ENCODE data around the gene SLX4IP.

SLX4IP gene

GRCh38 chr20:10646006-10646405 is 210.9 kb downstream of the SLX4IP start:
- no peaks in the 10 kb centered on the region for H3K27me3 ChIP-seq
- no peaks in the 10 kb centered on the region for H3K9me3 ChIP-seq
- DNase-seq = peak in 1 of 2 donors; percentile 14
- H3K4me1 ChIP-seq = peaks cover 0 to 100% (median 73%) of the 10 kb centered on the region in 4 donors
- intact Hi-C loops (cut with DNase I; ENCODE audit: low total_unique reads) = loop anchor here (5.0 kb wide), 1 partner anchor 89 kb away; no protein-coding TSS in a partner anchor
- no peak overlapping the region for H3K4me3 ChIP-seq
- no peak for TF ChIP-seq CTCF (IDR thresholded peaks at IDR 0.05)
- H3K36me3 ChIP-seq = peaks cover 98 to 100% (median 99%) of the 10 kb centered on the region in 3 donors
- H3K27ac ChIP-seq = peak overlapping the region; percentile 99

GRCh38 chr20:10646886-10647420 is 211.8 kb downstream of the SLX4IP start:
- peak in 1 of 2 donors; percentile 17 for DNase-seq
- Histone ChIP-seq H3K4me3 (no peak overlapping the region), H3K9me3 (no peaks in the 10 kb centered on the region), H3K4me1 (peaks cover 0 to 100% (median 77%) of the 10 kb centered on the region in 4 donors), H3K36me3 (peaks cover 98 to 100% (median 98%) of the 10 kb centered on the region in 3 donors), H3K27me3 (no peaks in the 10 kb centered on the region), H3K27ac (peak overlapping the region; percentile 99)
- intact Hi-C loops (cut with DNase I; ENCODE audit: low total_unique reads) = loop anchor here (5.0 kb wide), 1 partner anchor 90 kb away; no protein-coding TSS in a partner anchor
- no peak for TF ChIP-seq CTCF (IDR thresholded peaks at IDR 0.05)

- Histone ChIP-seq H3K36me3 (peaks cover 98 to 100% (median 98%) of the 10 kb centered on the region in 3 donors), H3K4me1 (peaks cover 0 to 100% (median 77%) of the 10 kb centered on the region in 4 donors), H3K9me3 (no peaks in the 10 kb centered on the region), H3K27me3 (no peaks in the 10 kb centered on the region), H3K4me3 (no peak overlapping the region), H3K27ac (peak overlapping the region; percentile 99)
- intact Hi-C loops (cut with DNase I; ENCODE audit: low total_unique reads) = loop anchor here (5.0 kb wide), 1 partner anchor 90 kb away; no protein-coding TSS in a partner anchor
- DNase-seq = peak; percentile 26 to 68
- peak; percentile 28 to 40 for TF ChIP-seq CTCF (IDR thresholded peaks at IDR 0.05)
These were observed 212.4 kb downstream of the SLX4IP start for GRCh38 chr20:10647471-10647870.

GRCh38 chr20:10647909-10648308 is 212.8 kb downstream of the SLX4IP start:
- peak overlapping the region; percentile 99 for H3K27ac ChIP-seq
- peaks cover 3 to 100% (median 81%) of the 10 kb centered on the region in 4 donors for H3K4me1 ChIP-seq
- H3K36me3 ChIP-seq = peaks cover 96 to 98% (median 97%) of the 10 kb centered on the region in 3 donors
- intact Hi-C loops (cut with DNase I; ENCODE audit: low total_unique reads) = loop anchor here (5.0 kb wide), 1 partner anchor 91 kb away; no protein-coding TSS in a partner anchor
- H3K9me3 ChIP-seq = no peaks in the 10 kb centered on the region
- peak in 1 of 2 donors; percentile 17 for DNase-seq
- no peak for TF ChIP-seq CTCF (IDR thresholded peaks at IDR 0.05)
- no peaks in the 10 kb centered on the region for H3K27me3 ChIP-seq
- no peak overlapping the region for H3K4me3 ChIP-seq

GRCh38 chr20:10648651-10649050 is 213.5 kb downstream of the SLX4IP start:
- peak overlapping the region; percentile 99 for H3K27ac ChIP-seq
- TF ChIP-seq CTCF (IDR thresholded peaks at IDR 0.05) = no peak
- H3K4me3 ChIP-seq = no peak overlapping the region
- peak in 1 of 2 donors; percentile 9 for DNase-seq
- H3K36me3 ChIP-seq = peaks cover 88 to 92% (median 89%) of the 10 kb centered on the region in 3 donors
- no peaks in the 10 kb centered on the region for H3K9me3 ChIP-seq
- intact Hi-C loops (cut with DNase I; ENCODE audit: low total_unique reads) = loop anchor here (5.0 kb wide), 1 partner anchor 91 kb away; no protein-coding TSS in a partner anchor
- H3K4me1 ChIP-seq = peaks cover 4 to 100% (median 86%) of the 10 kb centered on the region in 4 donors
- H3K27me3 ChIP-seq = no peaks in the 10 kb centered on the region
